NCI-H2107 treated with DMSO at 0.1 percent for 48 hours (cell line): ENCODE data around the gene LAMTOR4.
"Not testable (repeated sequence)": the region's sequence is repeated elsewhere in the genome, so short reads cannot be mapped to it uniquely, and the experiment has no call there.

Experiments used
- DNase-seq: peaks from one replicate; lab custom pipeline; 2025; ENCODE audit not compliant: unreplicated experiment; lab: John Stamatoyannopoulos, UW

LAMTOR4 gene

DNA sequence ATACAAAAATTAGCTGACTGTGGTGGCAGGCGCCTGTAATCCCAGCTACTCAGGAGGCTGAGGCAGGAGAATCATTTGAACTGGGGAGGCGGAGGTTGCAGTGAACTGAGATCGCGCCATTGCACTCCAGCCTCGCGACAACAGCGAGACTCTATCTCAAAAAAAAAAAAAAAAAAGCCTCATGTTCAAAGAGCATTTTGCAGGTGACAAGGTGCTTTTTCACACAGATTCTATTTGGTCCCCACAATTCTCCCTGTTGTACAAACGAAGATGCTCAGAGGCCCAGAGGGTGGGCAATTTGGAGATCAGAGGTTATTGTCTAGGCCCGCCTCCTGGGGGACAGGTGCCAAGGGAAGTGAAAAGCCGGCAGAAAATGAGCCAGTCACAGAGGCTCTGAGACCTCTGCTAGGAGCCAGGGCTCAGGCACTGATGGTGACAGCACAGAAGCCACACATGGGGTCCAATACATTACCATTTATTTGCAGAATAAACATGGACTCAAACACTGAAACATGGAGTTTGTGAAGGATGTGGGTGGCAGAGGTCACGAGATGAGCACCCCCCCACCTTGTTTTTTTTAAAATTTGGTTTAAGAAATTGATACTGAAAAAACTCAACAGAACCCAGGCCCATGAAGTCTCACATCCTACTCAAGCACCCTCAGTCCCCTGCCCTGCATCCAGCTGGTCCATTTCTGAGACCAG is 20.6 kb downstream of the LAMTOR4 start:
- no peak for DNase-seq

- no peak for DNase-seq
Observed at GRCh38 chr7:100170101-100170897, 21.6 kb downstream of the LAMTOR4 start.

DNA sequence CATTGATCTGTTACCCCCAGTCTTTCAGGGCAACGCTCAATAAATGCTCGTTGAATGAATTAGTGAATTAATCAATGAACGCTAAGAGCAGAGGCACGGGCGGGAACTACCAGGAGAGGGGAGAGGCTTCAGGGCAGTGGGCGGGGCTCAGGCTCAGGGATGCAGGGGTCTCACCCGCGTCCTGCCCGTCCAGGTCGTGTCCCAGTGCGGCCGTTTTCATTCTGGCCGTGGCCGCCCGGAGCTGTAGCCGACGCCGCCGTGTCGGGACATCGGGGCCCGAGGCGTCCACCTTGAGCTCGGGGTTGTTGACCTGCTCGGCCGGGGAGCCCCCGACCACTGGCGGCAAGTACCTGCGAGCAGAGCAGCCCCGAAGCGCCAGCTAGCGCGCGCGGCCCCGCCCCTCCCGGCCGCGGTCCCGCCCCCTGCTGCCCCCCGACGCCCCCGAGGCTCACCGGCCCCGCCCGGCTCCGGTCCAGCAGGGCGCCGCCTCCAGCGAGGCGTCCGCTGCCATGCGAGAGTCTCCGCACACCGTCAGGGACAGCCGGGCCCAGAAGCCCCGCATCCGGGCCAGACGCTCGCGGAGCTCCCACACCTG is 22.5 kb downstream of the LAMTOR4 start:
- DNase-seq, result no peak

DNA sequence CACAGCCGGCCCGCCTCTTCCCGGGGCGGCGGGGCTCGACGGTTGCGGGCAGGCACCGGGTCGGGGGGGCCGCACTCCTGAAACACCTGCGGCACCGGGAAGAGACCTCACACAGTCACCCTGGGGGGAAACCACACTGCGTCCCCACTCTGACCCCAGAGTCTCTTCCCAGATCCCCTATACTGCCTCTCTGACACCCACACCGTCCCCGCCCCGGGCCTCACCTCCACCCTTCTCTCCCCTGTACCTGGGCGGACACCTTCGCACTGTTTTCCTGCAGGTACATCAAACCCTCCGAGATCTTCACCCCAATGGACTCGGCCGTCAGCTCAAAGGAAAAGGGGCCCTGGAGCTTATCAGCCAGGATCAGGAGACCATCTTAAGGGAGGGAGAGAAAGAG is 23.1 kb downstream of the LAMTOR4 start:
- no peak for DNase-seq

DNA sequence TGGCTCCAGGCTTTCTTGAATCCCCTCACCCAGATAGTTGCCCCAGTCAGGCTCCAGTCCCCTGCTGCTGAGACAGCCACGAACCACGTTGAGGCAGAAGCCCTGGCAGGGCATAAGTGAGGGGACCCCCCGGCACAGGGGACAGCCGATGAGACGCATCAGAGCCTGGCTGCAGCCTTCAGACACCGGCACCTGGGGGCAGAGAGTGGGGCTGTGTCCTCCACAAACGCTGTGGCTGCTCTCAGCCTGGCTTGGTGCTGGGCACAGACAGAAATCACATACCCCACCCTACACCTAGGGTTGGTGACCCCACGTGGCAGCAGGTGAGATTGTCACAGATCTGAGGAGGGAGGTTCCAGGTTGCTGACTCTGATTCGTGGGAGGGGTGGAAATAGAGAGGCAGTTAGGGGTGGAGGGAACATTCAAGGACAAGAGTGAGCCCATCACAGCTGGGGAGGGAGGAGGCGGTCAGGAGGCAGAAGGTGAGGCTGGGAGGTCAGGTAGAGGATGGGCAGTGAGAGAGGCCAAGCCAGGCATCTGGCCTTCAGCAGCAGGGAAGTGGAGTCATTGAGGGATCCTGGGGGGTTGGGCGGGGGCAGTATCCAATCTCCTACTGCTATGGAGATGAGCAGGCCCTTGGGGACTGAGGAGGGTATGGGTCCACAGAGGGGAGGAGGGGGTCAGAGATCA is 25.2 kb downstream of the LAMTOR4 start:
- no peak for DNase-seq

DNA sequence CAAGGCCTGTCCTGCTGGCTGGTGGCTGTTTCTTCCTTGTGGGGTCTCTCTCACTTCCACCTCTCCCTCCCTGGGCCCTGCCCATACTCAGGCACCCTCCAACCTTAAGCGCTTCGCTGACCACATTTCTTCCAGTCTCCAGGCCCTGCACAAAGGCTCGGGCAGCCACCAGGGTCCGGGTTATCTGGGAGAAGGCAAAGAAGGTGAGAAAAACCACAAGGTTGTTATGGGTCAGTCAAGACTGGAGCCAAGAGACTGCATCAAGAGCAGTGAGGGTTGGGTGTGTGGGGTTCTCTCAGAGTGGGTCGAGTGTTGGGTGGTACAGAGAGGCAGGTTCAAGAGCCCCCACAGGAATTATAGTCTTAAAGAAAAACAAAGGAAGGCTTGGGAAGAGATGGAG is 25.9 kb downstream of the LAMTOR4 start:
- DNase-seq, result no peak

DNA sequence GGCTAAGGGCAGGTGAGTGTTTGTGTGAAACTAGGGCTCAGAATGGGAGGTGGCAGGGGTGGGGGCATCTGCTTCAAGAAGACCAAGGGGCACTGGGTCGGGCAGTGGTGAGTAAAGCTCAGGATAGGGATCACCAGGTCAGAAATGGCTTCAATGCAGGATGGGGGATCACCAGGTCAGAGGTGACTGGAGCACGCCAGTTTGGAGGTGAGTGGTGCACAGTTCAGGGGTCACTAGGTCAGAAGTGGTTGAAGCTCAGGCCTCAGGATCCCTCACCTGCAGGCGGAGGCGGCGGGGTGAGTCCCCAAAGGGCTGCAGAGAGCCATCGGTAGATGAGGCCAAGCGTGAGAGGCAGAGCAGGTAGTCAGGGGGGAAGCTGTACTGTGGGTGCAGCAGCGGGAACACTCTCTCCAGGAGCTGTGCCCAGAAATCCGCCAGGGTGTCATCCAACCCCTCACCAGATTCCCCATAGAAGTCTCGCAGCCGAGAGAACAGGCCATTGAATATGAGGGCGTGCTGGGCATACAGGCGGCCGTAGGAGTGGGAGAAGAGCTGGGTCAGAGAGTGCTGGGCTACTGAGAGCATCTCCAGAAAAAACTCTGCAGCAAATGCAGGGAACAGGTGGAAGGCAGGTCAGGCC is 26.7 kb downstream of the LAMTOR4 start:
- no peak for DNase-seq

DNA sequence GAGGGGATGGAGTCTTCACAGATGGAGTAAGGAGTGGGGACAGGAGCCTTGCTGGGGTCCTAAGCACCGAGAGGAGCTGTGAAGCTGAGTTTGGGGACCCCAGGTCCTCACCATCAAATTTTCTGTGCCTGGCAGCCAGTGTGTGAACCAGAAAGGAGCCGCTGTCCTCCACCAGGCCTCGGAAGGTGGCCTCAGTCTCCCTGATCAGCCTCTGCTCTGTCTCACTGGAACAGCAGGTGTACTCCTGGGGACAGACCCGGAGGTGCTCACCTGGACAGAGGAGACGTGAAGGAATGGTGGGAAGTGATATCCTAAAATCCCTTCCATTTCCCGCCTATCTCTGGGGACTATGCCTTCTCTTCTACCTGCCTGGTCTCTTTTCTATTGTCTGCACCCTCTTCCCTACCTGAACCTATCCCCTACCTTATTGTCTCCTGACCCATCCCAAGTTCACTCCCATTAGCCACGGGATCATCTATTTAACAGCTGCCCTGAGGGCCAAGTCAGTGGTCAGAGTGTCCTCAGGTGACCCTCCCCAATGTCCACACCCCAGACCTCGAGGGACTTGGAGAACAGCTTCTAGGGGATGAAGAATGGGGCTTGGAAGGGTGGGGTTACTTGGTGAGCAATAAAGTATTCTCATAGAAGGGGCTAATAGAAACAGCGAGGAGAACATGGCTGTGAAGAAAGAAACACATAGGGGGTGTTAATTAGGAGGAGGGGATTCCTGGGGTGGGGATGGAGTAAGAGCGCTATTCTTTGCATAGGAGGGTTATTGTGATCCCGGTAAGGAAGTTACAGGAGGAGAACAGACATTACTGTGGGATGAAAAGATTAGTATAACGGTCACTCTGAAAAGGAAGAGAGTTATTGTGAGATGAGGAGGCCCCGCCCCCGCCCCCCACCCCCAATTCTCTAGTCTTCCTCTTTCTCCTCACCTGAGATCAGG is 27.7 kb downstream of the LAMTOR4 start:
- no peak for DNase-seq

DNA sequence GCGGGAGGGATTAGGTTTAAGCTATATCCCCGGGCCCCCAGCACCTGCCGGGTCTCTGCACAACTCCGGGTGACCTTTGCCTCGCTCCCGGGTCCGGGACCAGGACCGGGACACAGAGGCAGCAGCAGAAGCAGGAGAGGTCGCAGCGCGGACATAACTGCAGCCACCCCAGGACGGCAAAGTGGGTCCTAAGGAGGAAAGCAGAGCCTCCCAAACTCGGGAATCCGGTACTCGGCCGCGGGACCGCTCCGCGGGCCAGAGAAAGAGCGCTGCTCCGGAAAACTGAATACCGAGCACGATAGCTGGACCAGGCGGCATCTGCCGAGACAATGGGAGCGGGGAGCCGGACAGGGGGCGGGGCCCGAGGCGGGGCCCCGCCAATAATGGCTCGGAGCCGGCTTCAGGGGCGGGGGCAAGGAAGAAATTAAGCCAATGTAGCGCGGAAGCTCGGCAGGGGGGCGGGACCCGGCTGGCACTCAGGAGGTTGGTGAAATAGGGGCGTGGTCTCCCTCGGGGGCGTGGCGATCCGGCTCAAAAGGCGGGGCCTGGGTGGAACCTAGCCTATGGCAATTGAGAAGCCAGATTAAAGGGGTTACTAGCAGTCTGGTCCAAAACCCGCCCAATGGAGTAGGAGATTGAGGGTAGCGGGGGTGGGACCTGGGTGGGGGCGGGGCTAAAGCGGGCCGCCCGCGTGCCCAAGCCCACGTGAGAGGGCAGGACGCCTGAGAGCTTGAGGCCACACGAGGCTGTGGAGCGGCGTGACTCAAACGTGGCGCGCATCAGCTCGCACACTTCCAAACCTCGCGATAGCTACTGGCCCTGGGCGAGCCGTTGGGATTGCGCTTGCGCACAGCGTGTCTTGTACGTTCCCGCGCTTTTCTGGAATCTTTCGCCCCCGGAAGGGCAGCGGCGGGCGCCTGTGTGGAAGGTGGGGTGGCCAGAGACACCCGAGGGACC is 28.6 kb downstream of the LAMTOR4 start, which contains the start of the genes GPC2 and STAG3:
Gene GPC2 (minus strand): TSS at position 337 of the 957 bp plus-strand sequence. CDS start 182 bp downstream, at position 155.
Gene STAG3 (plus strand): TSS at position 874 of the 957 bp plus-strand sequence. CDS start 2,639 bp downstream, outside the sequence.
- peak; percentile 96 for DNase-seq

DNA sequence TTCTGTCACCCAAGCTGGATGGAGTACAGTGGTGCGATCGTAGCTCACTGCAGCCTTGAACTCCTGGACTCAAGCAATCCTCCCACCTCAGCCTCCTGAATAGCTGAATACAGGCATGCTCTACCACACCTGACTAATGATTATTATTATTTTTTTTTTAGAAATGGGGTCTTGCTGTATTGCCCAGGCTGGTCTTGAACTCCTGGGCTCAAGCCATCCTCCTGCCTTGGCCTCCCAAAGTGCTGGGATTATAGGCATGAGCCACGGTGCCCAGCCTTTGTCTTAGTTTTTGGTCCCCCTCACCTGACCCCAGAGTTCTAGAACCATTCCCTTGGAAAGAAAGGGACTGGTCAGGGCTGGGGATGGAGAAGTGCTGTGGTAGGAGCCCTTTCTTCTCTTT is 31.4 kb downstream of the LAMTOR4 start:
- DNase-seq, result not testable (repeated sequence)

- not testable (repeated sequence) for DNase-seq
Observed at GRCh38 chr7:100182616-100183015, 33.9 kb downstream of the LAMTOR4 start.

GRCh38 chr7:100183090-100183489 is 34.4 kb downstream of the LAMTOR4 start:
- not testable (repeated sequence) for DNase-seq

- DNase-seq, result no peak
Observed at GRCh38 chr7:100185726-100186125, 37.0 kb downstream of the LAMTOR4 start.

- no peak for DNase-seq
Observed at GRCh38 chr7:100189061-100189460, 40.3 kb downstream of the LAMTOR4 start.

- no peak for DNase-seq
Observed at GRCh38 chr7:100190048-100190711, 41.5 kb downstream of the LAMTOR4 start.

DNA sequence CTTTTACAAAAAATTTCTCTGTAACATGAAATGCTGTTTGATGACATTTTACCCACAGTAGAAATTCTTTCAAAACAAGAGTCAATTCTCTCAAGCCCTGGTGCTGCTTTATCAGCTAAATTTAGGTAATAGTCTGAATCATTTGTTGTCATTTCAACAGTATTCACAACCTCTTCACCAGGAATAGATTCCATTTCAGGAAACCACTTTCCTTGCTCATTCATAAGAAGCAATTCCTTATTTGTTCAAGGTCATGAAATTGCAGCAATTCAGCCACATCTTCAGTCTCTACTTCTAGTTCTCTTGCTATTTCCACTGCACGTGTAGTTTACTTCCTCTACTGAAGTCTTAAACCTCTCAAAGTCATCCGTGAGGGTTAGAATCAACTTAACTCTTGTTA is 43.1 kb downstream of the LAMTOR4 start:
- DNase-seq, result no peak

- DNase-seq, result not testable (repeated sequence)
Observed at GRCh38 chr7:100192281-100192862, 43.7 kb downstream of the LAMTOR4 start.

DNA sequence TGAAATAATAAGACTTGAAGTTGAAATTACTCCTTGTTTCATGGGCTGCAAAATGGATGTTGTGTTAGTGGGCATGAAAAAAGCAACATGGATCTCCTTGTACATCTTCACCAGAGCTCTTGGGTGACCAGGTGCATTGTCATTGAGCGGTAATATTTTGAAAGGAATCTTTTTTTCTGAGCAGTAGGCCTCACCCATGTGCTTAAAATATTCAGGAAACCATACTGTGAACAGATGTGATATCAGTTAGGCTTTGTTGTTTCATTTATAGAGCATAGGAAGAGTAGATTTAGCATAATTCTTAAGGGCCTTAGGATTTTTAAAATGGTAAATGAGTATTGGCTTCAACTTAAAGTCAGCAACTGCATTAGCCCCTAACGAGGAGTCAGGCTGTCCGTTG is 44.3 kb downstream of the LAMTOR4 start:
- DNase-seq, result no peak
